ENCODE measurements around the gene ISG15. TPM values are rescaled to one million over a fixed set of nuclear protein-coding genes. Genes with fewer than 3 reads are reported as not detected.
"Not testable (repeated sequence)": the region's sequence is repeated elsewhere in the genome, so short reads cannot be mapped to it uniquely, and the experiment has no call there.

ISG15 gene
- total RNA-seq, 1 experiment from 2014 or later, result 201 TPM

DNA sequence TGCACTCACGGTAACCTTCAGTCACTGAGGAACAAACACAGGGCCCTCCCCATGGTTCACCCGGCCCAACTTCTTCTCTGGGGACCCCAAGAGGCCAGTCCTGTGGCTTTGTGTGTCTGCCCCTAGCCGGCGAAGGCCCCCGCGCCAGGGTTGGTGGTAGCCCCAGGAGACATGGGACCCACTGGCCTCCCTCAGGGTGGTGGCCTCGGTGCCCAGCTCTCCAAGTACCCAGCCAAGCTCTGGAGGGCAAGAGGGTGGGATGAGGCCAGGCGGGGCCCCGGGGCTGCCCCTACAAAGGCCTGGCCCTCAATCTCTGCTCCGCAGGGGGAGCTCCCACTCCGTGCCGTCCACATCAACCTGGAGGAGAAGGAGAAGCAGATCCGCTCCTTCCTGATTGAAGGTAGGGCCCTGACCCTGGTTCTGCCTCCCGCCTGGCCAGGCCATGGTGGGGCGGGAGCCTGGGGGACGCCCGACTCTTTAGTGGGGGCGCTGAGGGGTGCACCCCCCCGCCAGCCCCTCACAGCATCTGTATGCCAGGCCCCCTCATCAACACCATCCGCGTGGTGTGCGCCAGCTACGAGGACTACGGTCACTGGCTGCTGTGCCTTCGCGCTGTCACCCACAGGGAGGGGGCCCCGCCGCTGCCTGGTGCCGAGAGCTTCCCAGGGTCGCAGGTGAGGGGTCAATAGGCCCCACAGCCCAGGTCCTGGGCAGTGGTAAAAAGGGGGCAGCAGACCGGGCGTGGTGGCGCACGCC lies 41.4 kb upstream of the ISG15 start:
- Histone ChIP-seq H3K27me3 (replicated peaks) (peaks cover 23% of the 10 kb centered on the region), H3K36me3 (no peaks in the 10 kb centered on the region), H3K4me3 (no peak overlapping the region), H3K27ac (no peak overlapping the region), H3K4me1 (replicated peaks) (peaks cover 12% of the 10 kb centered on the region), H3K9me3 (replicated peaks) (no peaks in the 10 kb centered on the region)
- no peak for DNase-seq (ENCODE audit: low read depth in 1 of 2, low spot score in 2 of 2)

DNA sequence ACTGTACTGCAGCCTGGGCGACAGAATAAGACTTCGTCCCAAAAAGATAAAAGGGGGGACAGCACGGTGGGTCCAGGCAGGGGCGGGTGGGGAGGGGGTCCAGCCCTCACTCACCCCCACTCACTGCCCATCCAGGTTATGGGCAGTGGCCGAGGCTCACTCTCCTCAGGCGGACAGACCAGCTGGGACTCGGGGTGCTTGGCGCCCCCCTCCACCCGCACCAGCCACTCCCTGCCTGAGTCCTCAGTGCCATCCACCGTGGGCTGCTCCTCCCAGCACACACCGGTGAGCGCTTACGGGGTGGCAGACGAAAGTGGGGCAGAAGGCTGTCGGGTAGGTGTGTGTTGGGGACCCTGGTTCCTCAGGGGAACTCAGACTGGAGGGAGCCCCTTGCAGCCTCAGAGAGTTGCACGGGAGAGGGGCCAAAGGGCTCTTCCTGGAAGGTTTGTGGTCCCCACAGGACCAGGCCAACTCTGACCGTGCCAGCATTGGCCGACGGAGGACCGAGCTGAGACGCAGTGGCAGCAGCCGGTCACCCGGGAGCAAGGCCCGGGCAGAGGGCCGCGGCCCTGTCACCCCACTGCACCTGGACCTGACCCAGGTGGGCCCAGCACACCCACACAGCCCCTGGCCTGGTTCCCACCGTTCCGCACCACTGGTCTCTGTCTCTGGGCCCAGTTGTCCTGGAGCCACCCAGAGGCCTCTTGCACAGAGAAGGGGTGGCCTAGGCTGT lies 40.4 kb upstream of the ISG15 start:
- Histone ChIP-seq H3K36me3 (no peaks in the 10 kb centered on the region), H3K27me3 (replicated peaks) (peaks cover 23% of the 10 kb centered on the region), H3K4me3 (no peak overlapping the region), H3K9me3 (replicated peaks) (no peaks in the 10 kb centered on the region), H3K27ac (no peak overlapping the region), H3K4me1 (replicated peaks) (peaks cover 10% of the 10 kb centered on the region)
- DNase-seq (ENCODE audit: low read depth in 1 of 2, low spot score in 2 of 2), result no peak

DNA sequence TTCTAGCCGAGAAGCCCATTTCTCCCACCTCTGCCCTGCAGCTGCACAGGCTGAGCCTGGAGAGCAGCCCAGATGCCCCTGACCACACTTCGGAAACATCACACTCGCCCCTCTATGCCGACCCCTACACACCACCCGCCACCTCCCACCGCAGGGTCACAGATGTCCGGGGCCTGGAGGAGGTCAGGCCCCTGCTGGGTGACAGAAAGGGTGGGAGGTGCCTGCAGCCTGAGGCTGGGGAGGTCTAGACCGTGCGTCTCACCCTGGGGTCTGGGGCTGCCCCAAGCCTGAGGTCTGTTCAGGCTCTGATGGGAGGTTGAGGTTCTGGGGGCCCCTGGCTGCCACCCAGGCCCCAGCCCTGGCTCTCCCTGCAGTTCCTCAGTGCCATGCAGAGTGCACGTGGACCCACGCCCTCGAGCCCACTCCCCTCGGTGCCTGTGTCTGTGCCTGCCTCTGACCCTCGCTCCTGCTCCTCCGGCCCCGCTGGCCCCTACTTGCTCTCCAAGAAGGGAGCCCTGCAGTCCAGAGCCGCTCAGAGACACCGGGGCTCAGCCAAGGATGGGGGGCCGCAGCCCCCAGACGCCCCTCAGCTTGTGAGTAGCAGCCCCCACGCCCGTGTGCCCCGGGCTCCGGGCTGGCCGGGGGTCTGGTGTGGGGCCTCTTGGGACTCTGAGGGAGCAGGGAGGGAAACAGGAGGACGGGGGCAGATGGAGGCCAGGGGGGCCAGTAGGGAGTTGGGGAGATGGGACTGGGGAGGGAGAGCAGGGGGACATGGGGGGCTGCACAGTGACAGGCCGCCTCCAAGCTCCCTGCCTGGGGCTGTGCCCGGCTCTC lies 39.6 kb upstream of the ISG15 start:
- H3K4me1 ChIP-seq (replicated peaks), result peaks cover 10% of the 10 kb centered on the region
- H3K36me3 ChIP-seq, result no peaks in the 10 kb centered on the region
- DNase-seq (ENCODE audit: low read depth in 1 of 2, low spot score in 2 of 2), result no peak
- no peak overlapping the region for H3K27ac ChIP-seq
- no peaks in the 10 kb centered on the region; the same call in 1 of the 2 replicates for H3K9me3 ChIP-seq (replicated peaks)
- H3K4me3 ChIP-seq, result no peak overlapping the region
- peaks cover 23% of the 10 kb centered on the region for H3K27me3 ChIP-seq (replicated peaks)

DNA sequence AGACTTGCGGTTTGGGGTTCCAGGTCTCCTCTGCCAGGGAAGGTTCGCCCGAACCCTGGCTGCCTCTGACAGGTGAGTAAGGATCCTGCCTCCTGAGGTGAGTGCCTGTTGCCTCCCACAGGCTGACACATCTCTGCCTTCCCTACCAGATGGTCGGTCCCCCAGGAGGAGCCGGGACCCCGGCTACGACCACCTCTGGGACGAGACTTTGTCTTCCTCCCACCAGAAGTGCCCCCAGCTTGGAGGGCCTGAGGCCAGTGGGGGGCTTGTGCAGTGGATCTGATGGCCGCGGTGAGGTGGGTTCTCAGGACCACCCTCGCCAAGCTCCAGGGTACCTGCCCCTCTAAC lies 39.0 kb upstream of the ISG15 start:
- H3K36me3 ChIP-seq, result no peaks in the 10 kb centered on the region
- H3K4me3 ChIP-seq, result no peak overlapping the region
- H3K27me3 ChIP-seq (replicated peaks), result peaks cover 19% of the 10 kb centered on the region
- no peaks in the 10 kb centered on the region; the same call in 1 of the 2 replicates for H3K9me3 ChIP-seq (replicated peaks)
- peaks cover 10% of the 10 kb centered on the region for H3K4me1 ChIP-seq (replicated peaks)
- no peak for DNase-seq (ENCODE audit: low read depth in 1 of 2, low spot score in 2 of 2)
- H3K27ac ChIP-seq, result no peak overlapping the region

DNA sequence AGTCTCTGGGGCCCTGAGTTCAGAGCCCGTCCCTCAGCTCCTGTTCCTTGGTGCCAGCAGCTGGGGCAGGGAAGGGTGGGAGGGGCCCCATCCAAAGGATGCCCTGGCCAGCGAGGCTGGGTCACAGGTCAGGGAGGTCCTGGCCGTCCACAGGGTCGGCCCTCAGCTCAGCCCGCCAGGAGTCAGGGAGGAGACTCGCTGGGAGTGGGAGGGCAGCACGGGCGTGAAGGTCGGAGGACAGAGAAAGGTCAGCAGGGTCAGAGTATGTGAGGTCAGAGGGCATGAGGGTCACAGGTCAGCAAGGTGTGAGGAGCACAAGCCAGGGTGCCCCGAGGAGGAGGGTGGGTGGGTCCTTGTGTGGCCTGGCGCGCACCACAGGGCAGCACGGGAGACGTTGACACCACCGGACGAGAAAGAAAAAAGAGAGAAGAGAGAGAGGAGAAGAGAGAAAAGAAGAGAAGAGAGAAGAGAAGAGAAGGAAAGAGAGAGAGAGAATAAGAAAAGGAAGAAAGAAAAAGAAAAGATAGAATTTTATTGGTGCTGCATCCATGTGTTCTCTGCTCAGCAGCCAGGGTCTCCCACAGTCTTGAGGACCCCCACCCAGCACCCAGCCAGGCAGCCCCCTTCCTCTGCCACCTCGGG lies 38.5 kb upstream of the ISG15 start:
- Histone ChIP-seq H3K27me3 (replicated peaks) (peaks cover 19% of the 10 kb centered on the region), H3K4me1 (replicated peaks) (peaks cover 10% of the 10 kb centered on the region), H3K27ac (no peak overlapping the region), H3K9me3 (replicated peaks) (no peaks in the 10 kb centered on the region; the same call in 1 of the 2 replicates), H3K4me3 (no peak overlapping the region), H3K36me3 (no peaks in the 10 kb centered on the region)
- no peak for DNase-seq (ENCODE audit: low read depth in 1 of 2, low spot score in 2 of 2)

DNA sequence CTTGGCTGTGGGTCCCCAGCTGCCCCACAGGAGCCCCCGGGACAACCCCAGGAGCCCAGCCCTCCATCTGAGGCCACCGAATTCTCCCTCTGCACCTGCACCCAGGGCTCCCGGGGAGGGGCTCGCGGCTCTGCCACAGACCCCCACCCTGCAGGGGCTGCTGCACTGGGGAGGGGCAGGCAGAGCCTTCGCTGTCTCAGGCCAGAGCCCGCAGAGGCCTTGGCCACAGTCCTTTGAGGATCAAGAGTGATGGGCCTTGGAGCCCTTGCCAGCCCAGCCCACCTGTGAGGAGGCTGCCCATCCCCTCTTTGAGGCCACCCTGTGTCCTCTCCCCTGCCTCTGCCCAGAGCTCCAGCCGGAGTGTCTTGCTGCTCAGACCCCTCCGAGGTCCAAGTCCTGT lies 37.9 kb upstream of the ISG15 start:
- no peaks in the 10 kb centered on the region for H3K36me3 ChIP-seq
- H3K4me3 ChIP-seq, result no peak overlapping the region
- no peak overlapping the region for H3K27ac ChIP-seq
- H3K27me3 ChIP-seq (replicated peaks), result peaks cover 15% of the 10 kb centered on the region
- peaks cover 10% of the 10 kb centered on the region for H3K4me1 ChIP-seq (replicated peaks)
- DNase-seq (ENCODE audit: low read depth in 1 of 2, low spot score in 2 of 2), result no peak
- no peaks in the 10 kb centered on the region; the same call in 1 of the 2 replicates for H3K9me3 ChIP-seq (replicated peaks)

DNA sequence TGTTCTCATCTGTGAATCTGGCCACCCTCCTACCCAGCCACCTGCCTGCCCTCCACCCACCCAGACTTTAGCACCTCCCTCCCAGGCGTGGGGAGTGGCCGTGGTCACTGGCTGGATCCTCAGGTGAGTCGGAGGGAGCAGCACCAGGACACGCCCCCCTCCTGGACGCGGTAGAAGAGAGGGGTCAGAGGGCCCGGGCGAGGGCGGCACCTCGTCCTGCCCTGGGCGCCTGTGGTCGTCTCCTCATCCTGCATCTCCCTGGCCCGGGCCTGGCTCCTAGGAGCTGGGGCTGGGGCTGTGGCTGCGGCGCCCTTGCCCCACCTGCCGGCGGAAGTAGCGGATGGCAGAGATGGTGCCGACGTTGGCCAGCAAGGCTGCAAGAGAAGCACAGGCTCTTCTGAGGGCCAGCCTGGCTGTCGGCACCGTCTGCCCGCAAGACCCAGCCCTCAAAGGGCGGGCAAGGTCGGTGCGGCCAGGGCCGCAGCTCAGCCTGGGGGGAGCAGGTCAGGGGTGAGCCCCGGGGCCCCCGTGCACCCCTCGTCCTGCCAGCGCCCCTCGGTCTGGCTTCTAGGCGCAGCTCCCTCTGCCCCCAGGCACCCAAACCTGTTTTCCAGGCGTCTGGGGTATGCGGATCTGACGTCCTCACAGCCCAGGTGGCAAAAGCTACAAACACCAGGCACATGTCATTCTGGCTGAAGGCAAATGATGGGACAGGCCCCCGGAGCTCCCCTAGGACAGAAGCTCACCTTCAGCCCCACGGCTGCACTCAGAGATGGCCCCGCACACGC lies 37.2 kb upstream of the ISG15 start:
- H3K9me3 ChIP-seq (replicated peaks), result no peaks in the 10 kb centered on the region; the same call in 1 of the 2 replicates
- peaks cover 10% of the 10 kb centered on the region for H3K4me1 ChIP-seq (replicated peaks)
- peak; percentile 76 to 83 for DNase-seq (ENCODE audit: low read depth in 1 of 2, low spot score in 2 of 2)
- no peak overlapping the region for H3K27ac ChIP-seq
- H3K4me3 ChIP-seq, result peak overlapping the region; percentile 27
- peaks cover 11% of the 10 kb centered on the region for H3K27me3 ChIP-seq (replicated peaks)
- no peaks in the 10 kb centered on the region for H3K36me3 ChIP-seq

DNA sequence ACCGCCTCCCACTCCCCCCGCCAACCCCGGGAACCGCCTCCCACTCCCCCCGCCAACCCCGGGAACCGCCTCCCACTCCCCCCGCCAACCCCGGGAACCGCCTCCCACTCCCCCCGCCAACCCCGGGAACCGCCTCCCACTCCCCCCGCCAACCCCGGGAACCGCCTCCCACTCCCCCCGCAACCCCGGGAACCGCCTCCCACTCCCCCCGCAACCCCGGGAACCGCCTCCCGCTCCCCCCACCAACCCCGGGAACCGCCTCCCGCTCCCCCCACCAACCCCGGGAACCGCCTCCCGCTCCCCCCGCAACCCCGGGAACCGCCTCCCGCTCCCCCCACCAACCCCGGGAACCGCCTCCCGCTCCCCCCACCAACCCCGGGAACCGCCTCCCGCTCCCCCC lies 36.5 kb upstream of the ISG15 start:
- H3K36me3 ChIP-seq; H3K27ac ChIP-seq; H3K4me1 ChIP-seq (replicated peaks): not testable (repeated sequence)

DNA sequence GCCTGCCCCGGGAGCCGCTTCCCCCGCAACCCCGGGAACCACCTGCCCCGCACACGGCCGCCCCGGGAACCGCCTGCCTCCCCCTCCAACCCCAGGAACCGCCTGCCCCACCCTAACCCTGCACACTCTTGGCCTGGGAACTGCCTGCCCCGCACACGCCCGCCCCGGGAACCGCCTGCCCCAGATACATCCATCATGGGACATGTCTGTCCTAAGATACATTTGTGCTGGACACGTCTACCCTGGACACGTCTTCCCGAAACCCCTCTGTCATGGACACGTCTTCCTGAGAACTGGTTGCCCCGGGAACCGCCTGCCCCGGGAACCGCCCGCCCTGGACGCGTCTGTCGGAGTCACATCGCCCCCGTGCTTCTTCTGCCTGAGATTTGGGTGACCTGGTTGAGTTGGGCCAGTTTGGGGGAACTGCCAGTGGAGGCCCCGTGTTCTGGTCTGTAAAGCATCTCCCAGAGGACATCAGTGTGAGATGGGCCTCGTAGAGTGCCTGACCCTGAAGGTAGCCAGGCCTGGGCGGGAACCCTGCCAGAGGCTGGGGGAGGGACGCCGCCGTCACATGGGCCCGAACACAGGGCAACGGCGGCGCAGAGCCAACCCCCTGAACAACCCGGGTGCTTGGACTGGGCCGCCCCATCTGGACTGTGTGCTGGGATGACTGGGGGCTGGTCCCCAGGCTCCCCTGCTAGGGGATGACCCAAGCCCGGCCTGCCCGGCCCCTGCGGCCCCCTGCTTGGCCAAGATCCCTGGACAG lies 35.0 kb upstream of the ISG15 start:
- H3K4me1 ChIP-seq (replicated peaks), result peaks cover 13% of the 10 kb centered on the region
- H3K4me3 ChIP-seq, result no peak overlapping the region
- H3K36me3 ChIP-seq, result no peaks in the 10 kb centered on the region
- H3K9me3 ChIP-seq (replicated peaks), result no peaks in the 10 kb centered on the region; the same call in 1 of the 2 replicates
- no peak overlapping the region for H3K27ac ChIP-seq
- no peak for DNase-seq (ENCODE audit: low read depth in 1 of 2, low spot score in 2 of 2)
- H3K27me3 ChIP-seq (replicated peaks), result peaks cover 12% of the 10 kb centered on the region

More for the DNA sequence above, 36.5 kb upstream of the ISG15 start:
- not testable (repeated sequence) for H3K9me3 ChIP-seq (replicated peaks); H3K4me3 ChIP-seq; DNase-seq (ENCODE audit: low read depth in 1 of 2, low spot score in 2 of 2); H3K27me3 ChIP-seq (replicated peaks)

DNA sequence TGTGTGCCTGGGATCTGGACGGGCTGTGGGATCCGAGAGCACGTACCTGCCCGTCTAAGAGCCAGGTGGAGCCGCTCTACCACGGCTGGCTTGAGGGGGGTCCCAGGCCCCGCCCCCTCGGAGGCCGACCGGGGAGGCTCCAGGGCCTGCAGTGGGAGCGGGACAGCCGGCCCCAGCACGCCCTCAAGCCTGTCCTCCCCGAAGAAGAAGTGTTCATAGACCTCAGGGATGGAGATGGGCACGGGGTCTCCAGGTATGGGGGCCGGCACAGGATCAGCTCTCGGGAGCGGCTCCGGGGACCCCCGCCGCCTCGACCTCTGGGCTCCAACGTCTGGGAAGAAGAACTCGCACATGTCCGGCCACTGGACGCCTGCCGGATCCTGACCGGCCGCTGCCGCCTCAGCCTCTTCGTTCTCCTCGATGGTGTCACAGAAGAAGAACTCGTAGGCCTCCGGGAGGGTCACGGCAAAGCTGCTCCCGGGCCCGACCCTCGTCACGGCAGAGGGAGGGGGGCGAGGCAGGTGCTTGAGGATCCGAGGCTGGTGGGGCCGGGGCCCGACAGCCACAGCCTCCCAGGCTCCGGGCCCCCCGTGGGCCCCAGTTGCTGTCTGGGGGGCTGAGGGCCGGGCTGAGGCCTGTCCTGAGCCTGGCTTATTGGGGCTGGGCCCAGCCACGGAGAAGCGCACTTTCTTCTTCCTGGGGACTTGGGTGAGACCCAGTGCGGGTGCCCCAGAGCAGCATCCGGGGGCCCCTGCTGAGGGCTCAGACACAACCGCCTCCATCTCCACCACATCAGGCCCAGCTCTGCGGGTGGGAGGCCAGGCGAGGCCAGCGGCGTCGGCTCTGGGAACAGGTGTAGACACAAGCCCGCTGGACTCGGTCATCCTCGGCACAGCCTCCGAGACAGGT lies 34.2 kb upstream of the ISG15 start:
- H3K27me3 ChIP-seq (replicated peaks), result peaks cover 19% of the 10 kb centered on the region
- H3K36me3 ChIP-seq, result no peaks in the 10 kb centered on the region
- no peaks in the 10 kb centered on the region; the same call in 1 of the 2 replicates for H3K9me3 ChIP-seq (replicated peaks)
- no peak overlapping the region for H3K27ac ChIP-seq
- H3K4me3 ChIP-seq, result no peak overlapping the region
- no peak for DNase-seq (ENCODE audit: low read depth in 1 of 2, low spot score in 2 of 2)
- H3K4me1 ChIP-seq (replicated peaks), result peaks cover 17% of the 10 kb centered on the region

DNA sequence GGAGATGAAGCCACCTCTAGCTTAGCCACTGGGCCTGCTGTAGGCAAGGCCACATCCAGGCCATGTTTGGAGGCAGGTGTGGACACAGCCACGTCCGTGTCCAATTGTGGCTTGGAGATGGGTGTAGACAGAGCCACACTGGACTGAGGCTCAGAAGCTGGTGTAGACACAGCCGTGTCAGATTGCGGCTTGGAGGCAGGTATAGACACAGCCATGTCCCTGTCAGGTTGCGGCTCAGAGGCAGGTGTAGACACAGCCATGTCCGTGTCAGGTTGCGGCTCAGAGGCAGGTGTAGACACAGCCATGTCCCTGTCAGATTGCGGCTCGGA lies 33.6 kb upstream of the ISG15 start:
- H3K9me3 ChIP-seq (replicated peaks), result no peaks in the 10 kb centered on the region; the same call in 1 of the 2 replicates
- no peak overlapping the region for H3K27ac ChIP-seq
- H3K36me3 ChIP-seq, result no peaks in the 10 kb centered on the region
- no peak overlapping the region for H3K4me3 ChIP-seq
- no peak for DNase-seq (ENCODE audit: low read depth in 1 of 2, low spot score in 2 of 2)
- H3K27me3 ChIP-seq (replicated peaks), result peaks cover 21% of the 10 kb centered on the region
- H3K4me1 ChIP-seq (replicated peaks), result peaks cover 17% of the 10 kb centered on the region

Measured in SJSA1 (cell line).